HCT116 (cell line): ENCODE results near the gene MAGEA8. TPM values are rescaled to one million over a fixed set of nuclear protein-coding genes. Genes with fewer than 3 reads are reported as not detected.

Experiments
- ATAC-seq: fragments of 200-7000 bp; cut with Tn5 transposase; 2 replicates; pipeline ENCODE4 v1.9.1; 2020; ENCODE audit warnings: mild to moderate bottlenecking, moderate library complexity
- BruUV-seq: library from RNA; stranded (reverse); fragments of 400-500 nt; replicated peaks from 2 replicates; lab custom pipeline; 2021; lab: Mats Ljungman, UMichigan
- CTCF ChIA-PET: fragments of 300-600 bp; sonication (Branson Sonifier 250); formaldehyde crosslinking; loops from one replicate; lab custom pipeline; 2021; ENCODE audit warnings: antibody characterized with exemption; lab: Charles Lee
- POLR2A ChIA-PET: fragments of 300-600, 350-600 bp; sonication (Branson Sonifier 250); formaldehyde crosslinking; loops from one replicate; lab custom pipeline; 2021; ENCODE audit warnings: antibody characterized with exemption; lab: Charles Lee
- RAD21 ChIA-PET, 2 experiments: fragments of 300-600 bp; sonication (Branson Sonifier 250); formaldehyde crosslinking; loops; one replicate each; lab custom pipeline; 2023; ENCODE audit warnings: low total read pairs in 2 of 2; ENCODE audit not compliant: uncharacterized antibody in 2 of 2, unreplicated experiment in 2 of 2, low non-redundant PET in 1 of 2; lab: Charles Lee
- DNase-seq: peaks from one replicate; pipeline ENCODE4 v3.0.0-alpha.2; 2010; ENCODE audit warnings: low read depth, low spot score
- H2AFZ ChIP-seq: fragments of 200-600 bp; shearing (Covaris generic), sonication (generic); 2 replicates; pipeline ENCODE4 v1.6.1; 2017; ENCODE audit warnings: low read depth, mixed run types, mixed read lengths, antibody characterized with exemption, low read length; ENCODE audit not compliant: poor library complexity, severe bottlenecking
- H3K27ac ChIP-seq: 2 replicates; pipeline ENCODE4 v1.5.1; 2012; ENCODE audit warnings: low read depth, low read length
- H3K27me3 ChIP-seq: fragments of 200-600 bp; sonication (generic); 2 replicates; pipeline ENCODE4 v1.6.1; 2016; ENCODE audit warnings: mixed run types, low read length, mixed read lengths; ENCODE audit not compliant: insufficient read depth
- H3K36me3 ChIP-seq, 2 experiments: fragments of 200-500 bp in 1 of 2; fragments of 200-600 bp in 1 of 2; sonication (Bioruptor generic) in 1 of 2; sonication (generic) in 1 of 2; 2 replicates each; pipeline versions ENCODE4 v1.5.1 to v1.6.1; 2014 to 2016; ENCODE audit warnings: low read length in 2 of 2, inconsistent platforms in 1 of 2, mixed read lengths in 1 of 2, mixed run types in 1 of 2; ENCODE audit not compliant: insufficient read depth in 2 of 2, control insufficient read depth in 1 of 2
- H3K4me1 ChIP-seq, 2 experiments: fragments of 200-600 bp in 1 of 2; sonication (generic) in 1 of 2; 2 replicates each; pipeline versions ENCODE4 v1.5.1 to v1.6.1; 2012 to 2017; ENCODE audit warnings: low read length in 2 of 2, inconsistent platforms in 1 of 2, mild to moderate bottlenecking in 1 of 2, mixed read lengths in 1 of 2, mixed run types in 1 of 2, moderate library complexity in 1 of 2; ENCODE audit not compliant: insufficient read depth in 2 of 2, control insufficient read depth in 1 of 2
- H3K4me2 ChIP-seq: fragments of 200-600 bp; sonication (generic); 2 replicates; pipeline ENCODE4 v1.6.1; 2017; ENCODE audit warnings: mixed run types, low read length, mixed read lengths
- H3K4me3 ChIP-seq, 2 experiments: fragments of 200-600 bp in 1 of 2; sonication (generic) in 1 of 2; replicated peaks in 1 of 2; 2 replicates each; pipeline ENCODE4 v1.5.1; 2011 to 2016; ENCODE audit warnings: low read length in 2 of 2, control low read depth in 1 of 2, low read depth in 1 of 2, mild to moderate bottlenecking in 1 of 2, mixed read lengths in 1 of 2, mixed run types in 1 of 2
- H3K79me2 ChIP-seq: fragments of 200-600 bp; sonication (generic); 2 replicates; pipeline ENCODE4 v1.6.1; 2017; ENCODE audit warnings: mild to moderate bottlenecking, mixed run types, low read length, moderate library complexity, mixed read lengths; ENCODE audit not compliant: insufficient read depth
- H3K9ac ChIP-seq: fragments of 200-600 bp; sonication (generic); 2 replicates; pipeline ENCODE4 v1.6.1; 2016; ENCODE audit warnings: low read length, mixed read lengths
- H3K9me2 ChIP-seq: fragments of 200-600 bp; sonication (generic), shearing (Covaris generic); 2 replicates; pipeline ENCODE4 v1.6.1; 2017; ENCODE audit warnings: mixed run types, mild to moderate bottlenecking, moderate library complexity; ENCODE audit not compliant: insufficient read depth
- H3K9me3 ChIP-seq, 2 experiments: fragments of 200-500 bp in 1 of 2; fragments of 200-600 bp in 1 of 2; sonication (Bioruptor generic) in 1 of 2; sonication (generic) in 1 of 2; 2 replicates each; pipeline ENCODE4 v1.6.1; 2014 to 2017; ENCODE audit warnings: low read length in 2 of 2, mixed read lengths in 2 of 2, inconsistent platforms in 1 of 2, low read depth in 1 of 2, mild to moderate bottlenecking in 1 of 2, mixed run types in 1 of 2, moderate library complexity in 1 of 2; ENCODE audit not compliant: control insufficient read depth in 1 of 2, insufficient read depth in 1 of 2
- H4K20me1 ChIP-seq: fragments of 200-600 bp; sonication (generic), shearing (Covaris generic); 2 replicates; pipeline ENCODE4 v1.6.1; 2017; ENCODE audit warnings: mixed run types, mild to moderate bottlenecking, moderate library complexity; ENCODE audit not compliant: insufficient read depth
- CBX3 ChIP-seq: IDR thresholded peaks from 2 replicates; pipeline ENCODE4 v1.6.1; 2012; ENCODE audit warnings: low read depth
- EZH2 ChIP-seq: fragments of 200-600 bp; sonication (generic); IDR thresholded peaks from 2 replicates; pipeline ENCODE4 v1.6.1; 2017; ENCODE audit warnings: antibody characterized with exemption, mixed run types
- EZH2phosphoT487 ChIP-seq: fragments of 200-600 bp; IDR thresholded peaks from 2 replicates; pipeline ENCODE4 v1.6.1; 2018; ENCODE audit warnings: antibody characterized with exemption, borderline replicate concordance
- POLR2A ChIP-seq: IDR thresholded peaks from 2 replicates; pipeline ENCODE4 v1.7.0; 2011; ENCODE audit warnings: borderline replicate concordance; ENCODE audit not compliant: insufficient read depth, insufficient read length; ENCODE audit errors: extremely low read depth
- RAD21 ChIP-seq: IDR thresholded peaks from 2 replicates; pipeline ENCODE4 v1.6.1; 2012; ENCODE audit warnings: low read depth, mild to moderate bottlenecking
- SIN3A ChIP-seq: IDR thresholded peaks from 2 replicates; pipeline ENCODE4 v1.6.1; 2012; ENCODE audit warnings: low read depth
- SRF ChIP-seq: IDR thresholded peaks from 2 replicates; pipeline ENCODE4 v1.6.1; 2012; ENCODE audit warnings: low read depth
- intact Hi-C: fragments of 100-400 bp; cut with micrococcal nuclease; formaldehyde crosslinking; loops from 2 replicates; pipeline ENCODE4 v1.10.0; 2022
- total RNA-seq: library from RNA; stranded (reverse); gene quantifications from one replicate; pipeline ENCODE4 v1.2.1, GENCODE V29; 2021; ENCODE audit not compliant: unreplicated experiment

The MAGEA8 gene
- total RNA-seq, 1 experiment from 2014 or later = not detected

GRCh38 chrX:149848855-149849254, 32.1 kb upstream of the MAGEA8 start:
- H3K4me3 ChIP-seq = no peak overlapping the region
- no peak for TF ChIP-seq SRF
- no peak for TF ChIP-seq SIN3A
- no peak for TF ChIP-seq CBX3
- no peak for TF ChIP-seq RAD21
- TF ChIP-seq, all 23 proteins: peak for 0
- Histone ChIP-seq H2AFZ (no peak overlapping the region), H3K9me2 (no peaks in the 10 kb centered on the region), H3K9ac (no peak overlapping the region), H4K20me1 (no peaks in the 10 kb centered on the region), H3K79me2 (no peaks in the 10 kb centered on the region), H3K4me2 (no peak overlapping the region), H3K4me1 (no peaks in the 10 kb centered on the region), H3K36me3 (no peaks in the 10 kb centered on the region), H3K9me3 (no peaks in the 10 kb centered on the region), H3K27ac (no peak overlapping the region), H3K27me3 (no peaks in the 10 kb centered on the region)
- ATAC-seq (no peak), DNase-seq (no peak)
- no TSS peak for BruUV-seq
- intact Hi-C loops = no loop called here
- ChIA-PET POLR2A (no interaction called here), CTCF (no interaction called here), RAD21 (no interaction called here)

GRCh38 chrX:149849787-149850186, 31.2 kb upstream of the MAGEA8 start:
- intact Hi-C loops = no loop called here
- Histone ChIP-seq H2AFZ (no peak overlapping the region), H3K4me3 (no peak overlapping the region), H3K27me3 (no peaks in the 10 kb centered on the region), H4K20me1 (no peaks in the 10 kb centered on the region), H3K36me3 (no peaks in the 10 kb centered on the region), H3K9me3 (no peaks in the 10 kb centered on the region), H3K4me1 (no peaks in the 10 kb centered on the region), H3K79me2 (no peaks in the 10 kb centered on the region), H3K9me2 (no peaks in the 10 kb centered on the region), H3K27ac (no peak overlapping the region), H3K4me2 (no peak overlapping the region), H3K9ac (no peak overlapping the region)
- ChIA-PET RAD21 (no interaction called here), POLR2A (no interaction called here), CTCF (no interaction called here)
- DNase-seq (no peak), ATAC-seq (no peak)
- BruUV-seq = no TSS peak
- no peak for TF ChIP-seq POLR2A
- no peak for TF ChIP-seq EZH2
- TF ChIP-seq EZH2phosphoT487 = no peak
